Right atrium auricular region (tissue), 2 donors: ENCODE data around the gene STK40. TPM values are rescaled to one million over a fixed set of nuclear protein-coding genes. Genes with fewer than 3 reads are reported as not detected.

Experiments used
- DNase-seq: peaks from one replicate; pipeline ENCODE4 v3.0.0-alpha.2; 2019; ENCODE audit warnings: low spot score
- H3K27ac ChIP-seq, 2 donors: fragments of 200-600 bp; sonication (generic); 1 replicate in 1 of 2; 2 replicates in 1 of 2; pipeline ENCODE4 v1.5.1; 2016 to 2019
- H3K27me3 ChIP-seq, 2 donors: fragments of 200-600 bp; sonication (generic); one replicate each; pipeline versions ENCODE4 v1.5.1 to v1.6.0; 2017 to 2019
- H3K36me3 ChIP-seq: fragments of 200-600 bp; sonication (generic); one replicate; pipeline ENCODE4 v1.5.1; 2016
- H3K4me1 ChIP-seq, 2 donors: fragments of 200-600 bp; sonication (generic); one replicate each; pipeline versions ENCODE4 v1.5.1 to v1.6.0; 2017 to 2019
- H3K4me3 ChIP-seq, 2 donors: fragments of 200-600 bp; sonication (generic); 1 replicate in 1 of 2; 2 replicates in 1 of 2; pipeline ENCODE4 v1.5.1; 2017 to 2019; ENCODE audit warnings: mild to moderate bottlenecking in 1 of 2, moderate library complexity in 1 of 2
- H3K9me3 ChIP-seq, 2 donors: fragments of 200-600 bp; sonication (generic); one replicate each; pipeline ENCODE4 v1.5.1; 2019
- total RNA-seq, 2 donors: library from RNA; depleted of rRNA; stranded (reverse); fragments of >200 nt; gene quantifications; one replicate each; pipeline ENCODE4 v1.1.0, GENCODE V29; 2016
- TF ChIP-seq, protein P1 (sequence below), 2 donors: fragments of 200-600 bp; sonication (generic); IDR thresholded peaks; one replicate each; pipeline ENCODE4 v1.5.1; 2019; ENCODE audit warnings: antibody characterized with exemption in 2 of 2

Gene STK40
- total RNA-seq, 2 donors from 2014 or later, result 50.5 to 74.7 TPM

GRCh38 chr1:36320767-36321118 is 65.0 kb downstream of the STK40 start:
- Histone ChIP-seq H3K36me3 (no peaks in the 10 kb centered on the region), H3K27ac (peak overlapping the region; percentile 85 to 94), H3K9me3 (no peaks in the 10 kb centered on the region), H3K4me3 (peak overlapping the region; percentile 33 to 66), H3K4me1 (peaks cover 0 to 40% of the 10 kb centered on the region in 2 donors), H3K27me3 (no peaks in the 10 kb centered on the region)
- no peak for DNase-seq
- TF ChIP-seq, protein P1, sequence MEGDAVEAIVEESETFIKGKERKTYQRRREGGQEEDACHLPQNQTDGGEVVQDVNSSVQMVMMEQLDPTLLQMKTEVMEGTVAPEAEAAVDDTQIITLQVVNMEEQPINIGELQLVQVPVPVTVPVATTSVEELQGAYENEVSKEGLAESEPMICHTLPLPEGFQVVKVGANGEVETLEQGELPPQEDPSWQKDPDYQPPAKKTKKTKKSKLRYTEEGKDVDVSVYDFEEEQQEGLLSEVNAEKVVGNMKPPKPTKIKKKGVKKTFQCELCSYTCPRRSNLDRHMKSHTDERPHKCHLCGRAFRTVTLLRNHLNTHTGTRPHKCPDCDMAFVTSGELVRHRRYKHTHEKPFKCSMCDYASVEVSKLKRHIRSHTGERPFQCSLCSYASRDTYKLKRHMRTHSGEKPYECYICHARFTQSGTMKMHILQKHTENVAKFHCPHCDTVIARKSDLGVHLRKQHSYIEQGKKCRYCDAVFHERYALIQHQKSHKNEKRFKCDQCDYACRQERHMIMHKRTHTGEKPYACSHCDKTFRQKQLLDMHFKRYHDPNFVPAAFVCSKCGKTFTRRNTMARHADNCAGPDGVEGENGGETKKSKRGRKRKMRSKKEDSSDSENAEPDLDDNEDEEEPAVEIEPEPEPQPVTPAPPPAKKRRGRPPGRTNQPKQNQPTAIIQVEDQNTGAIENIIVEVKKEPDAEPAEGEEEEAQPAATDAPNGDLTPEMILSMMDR (IDR thresholded peaks at IDR 0.05), result no peak

- no peak for DNase-seq
- Histone ChIP-seq H3K4me3 (peak overlapping the region; percentile 33 to 66), H3K36me3 (no peaks in the 10 kb centered on the region), H3K27me3 (no peaks in the 10 kb centered on the region), H3K4me1 (peaks cover 0 to 40% of the 10 kb centered on the region in 2 donors), H3K9me3 (no peaks in the 10 kb centered on the region), H3K27ac (peak overlapping the region; percentile 85 to 94)
- TF ChIP-seq, protein P1 (IDR thresholded peaks at IDR 0.05), result no peak
Measured at GRCh38 chr1:36320291-36320761, 65.4 kb downstream of the STK40 start.

- Histone ChIP-seq H3K9me3 (no peaks in the 10 kb centered on the region), H3K36me3 (peaks cover 3% of the 10 kb centered on the region), H3K4me3 (no peak overlapping the region), H3K27me3 (no peaks in the 10 kb centered on the region), H3K27ac (no peak overlapping the region), H3K4me1 (peaks cover 0 to 21% of the 10 kb centered on the region in 2 donors)
- TF ChIP-seq, protein P1 (IDR thresholded peaks at IDR 0.05), result no peak
- DNase-seq, result no peak
Measured at GRCh38 chr1:36309397-36309796, 76.3 kb downstream of the STK40 start.

- no peak overlapping the region for H3K27ac ChIP-seq
Measured at GRCh38 chr1:36307601-36308330, 78.0 kb downstream of the STK40 start.

GRCh38 chr1:36306902-36307456 is 78.7 kb downstream of the STK40 start:
- Histone ChIP-seq H3K36me3 (peaks cover 24% of the 10 kb centered on the region), H3K4me3 (peak overlapping the region; percentile 53 to 86), H3K4me1 (peaks cover 0 to 21% of the 10 kb centered on the region in 2 donors), H3K27me3 (no peaks in the 10 kb centered on the region), H3K9me3 (no peaks in the 10 kb centered on the region), H3K27ac (peak overlapping the region; percentile 78 to 81)
- DNase-seq, result peak; percentile 89
- TF ChIP-seq, protein P1 (IDR thresholded peaks at IDR 0.05), result no peak

More at GRCh38 chr1:36307601-36308330, 78.0 kb downstream of the STK40 start:
- Histone ChIP-seq H3K4me1 (peaks cover 0 to 21% of the 10 kb centered on the region in 2 donors), H3K9me3 (no peaks in the 10 kb centered on the region), H3K4me3 (peak overlapping the region in 1 of 2 donors; percentile 86), H3K27me3 (no peaks in the 10 kb centered on the region), H3K36me3 (peaks cover 17% of the 10 kb centered on the region)
- TF ChIP-seq, protein P1 (IDR thresholded peaks at IDR 0.05), result no peak
- DNase-seq, result peak; percentile 42
